DOHH2 (cell line): ENCODE results near the gene WDR64.

ENCODE experiments used
- H3F3A ChIP-seq: fragments of 200-600 bp; sonication (generic), shearing (Covaris generic); 2 replicates; pipeline ENCODE4 v1.6.0; 2016; ENCODE audit warnings: antibody characterized with exemption, mild to moderate bottlenecking; ENCODE audit not compliant: control insufficient read depth, insufficient read depth
- H3K27ac ChIP-seq: fragments of 200-600 bp; sonication (generic); 2 replicates; pipeline ENCODE4 v1.5.1; 2014; ENCODE audit warnings: low read depth, mild to moderate bottlenecking, low read length, moderate library complexity
- H3K27me3 ChIP-seq: fragments of 200-600 bp; sonication (generic); 2 replicates; pipeline ENCODE4 v1.6.1; 2014; ENCODE audit warnings: mild to moderate bottlenecking, low read length, mixed read lengths; ENCODE audit not compliant: control insufficient read depth
- H3K36me3 ChIP-seq: fragments of 200-600 bp; sonication (generic); 2 replicates; pipeline ENCODE4 v1.6.1; 2014; ENCODE audit warnings: mild to moderate bottlenecking, low read length, moderate library complexity, mixed read lengths; ENCODE audit not compliant: control insufficient read depth
- H3K4me1 ChIP-seq: fragments of 200-600 bp; sonication (generic); 2 replicates; pipeline ENCODE4 v1.6.1; 2014; ENCODE audit warnings: mild to moderate bottlenecking, low read length, mixed read lengths; ENCODE audit not compliant: control insufficient read depth
- H3K4me2 ChIP-seq: fragments of 200-600 bp; sonication (generic); 2 replicates; pipeline ENCODE4 v1.6.0; 2014; ENCODE audit warnings: mild to moderate bottlenecking, low read length, moderate library complexity
- H3K4me3 ChIP-seq: fragments of 200-600 bp; sonication (generic); 2 replicates; pipeline ENCODE4 v1.5.1; 2014; ENCODE audit warnings: mild to moderate bottlenecking, low read length, mixed read lengths
- H3K79me2 ChIP-seq: fragments of 200-600 bp; sonication (generic); 2 replicates; pipeline ENCODE4 v1.6.1; 2014; ENCODE audit warnings: mild to moderate bottlenecking, low read length, mixed read lengths; ENCODE audit not compliant: control insufficient read depth
- H3K9me2 ChIP-seq: fragments of 200-600 bp; sonication (generic); replicated peaks from 2 replicates; pipeline ENCODE4 v1.6.1; 2014; ENCODE audit warnings: mild to moderate bottlenecking, low read length, mixed read lengths; ENCODE audit not compliant: control insufficient read depth
- H3K9me3 ChIP-seq: fragments of 200-600 bp; sonication (generic); 2 replicates; pipeline ENCODE4 v1.6.1; 2014; ENCODE audit warnings: antibody characterized with exemption, low read length, mixed read lengths; ENCODE audit not compliant: control insufficient read depth, insufficient read depth
- H4K20me1 ChIP-seq: fragments of 200-600 bp; sonication (generic); 2 replicates; pipeline ENCODE4 v1.6.0; 2014; ENCODE audit warnings: low read depth, mild to moderate bottlenecking, antibody characterized with exemption, low read length, moderate library complexity; ENCODE audit not compliant: control insufficient read depth, insufficient read depth
- CTCF ChIP-seq: fragments of 200-600 bp; sonication (generic); IDR thresholded peaks from one replicate; pipeline ENCODE4 v1.5.1; 2014; ENCODE audit warnings: antibody characterized with exemption, mild to moderate bottlenecking, low read depth, low read length; ENCODE audit not compliant: poor library complexity, severe bottlenecking
- EZH2phosphoT487 ChIP-seq: fragments of 200-600 bp; sonication (generic); IDR thresholded peaks from 2 replicates; pipeline ENCODE4 v1.6.1; 2017; ENCODE audit warnings: borderline replicate concordance, mild to moderate bottlenecking, antibody characterized with exemption, low read length, moderate library complexity, mixed read lengths

The WDR64 gene

GRCh38 chr1:241738284-241739078 lies 86.4 kb downstream of the WDR64 start:
- no peaks in the 10 kb centered on the region for H3K4me1 ChIP-seq
- no peaks in the 10 kb centered on the region for H4K20me1 ChIP-seq
- H3K27ac ChIP-seq: no peak overlapping the region

GRCh38 chr1:241742084-241742483 lies 90.0 kb downstream of the WDR64 start:
- no peak for TF ChIP-seq CTCF
- no peak for TF ChIP-seq EZH2phosphoT487
- Histone ChIP-seq H4K20me1 (no peaks in the 10 kb centered on the region), H3F3A (no peaks in the 10 kb centered on the region), H3K9me2 (no peaks in the 10 kb centered on the region), H3K27ac (no peak overlapping the region), H3K4me2 (no peak overlapping the region), H3K4me3 (no peak overlapping the region), H3K9me3 (no peaks in the 10 kb centered on the region), H3K79me2 (no peaks in the 10 kb centered on the region), H3K27me3 (peaks cover 9% of the 10 kb centered on the region; the same call in 1 of the 2 replicates), H3K4me1 (no peaks in the 10 kb centered on the region), H3K36me3 (no peaks in the 10 kb centered on the region)

More at GRCh38 chr1:241738284-241739078, 86.4 kb downstream of the WDR64 start:
- Histone ChIP-seq H3K4me2 (no peak overlapping the region), H3K36me3 (no peaks in the 10 kb centered on the region), H3K9me2 (no peaks in the 10 kb centered on the region), H3K9me3 (no peaks in the 10 kb centered on the region), H3F3A (no peaks in the 10 kb centered on the region), H3K4me3 (no peak overlapping the region), H3K79me2 (no peaks in the 10 kb centered on the region), H3K27me3 (peaks cover 11% of the 10 kb centered on the region; the same call in 1 of the 2 replicates)
- TF ChIP-seq CTCF (no peak), EZH2phosphoT487 (no peak)

GRCh38 chr1:241744591-241744990 lies 92.5 kb downstream of the WDR64 start:
- H4K20me1 ChIP-seq: no peaks in the 10 kb centered on the region
- H3K36me3 ChIP-seq: no peaks in the 10 kb centered on the region
- no peaks in the 10 kb centered on the region for H3K9me3 ChIP-seq
- H3F3A ChIP-seq: no peaks in the 10 kb centered on the region
- no peak overlapping the region for H3K4me3 ChIP-seq
- H3K27me3 ChIP-seq: 0 out of 2 replicates have a peak, but pooled peaks cover 1% of the 10 kb centered on the region
- TF ChIP-seq CTCF (no peak), EZH2phosphoT487 (no peak)
- H3K9me2 ChIP-seq: no peaks in the 10 kb centered on the region
- H3K4me1 ChIP-seq: no peaks in the 10 kb centered on the region
- no peak overlapping the region for H3K4me2 ChIP-seq
- H3K27ac ChIP-seq: no peak overlapping the region
- H3K79me2 ChIP-seq: no peaks in the 10 kb centered on the region
